ENCODE measurements around the gene UBE2L3. TPM values are rescaled to one million over a fixed set of nuclear protein-coding genes. Genes with fewer than 3 reads are reported as not detected.
"Not testable (repeated sequence)": the region's sequence is repeated elsewhere in the genome, so short reads cannot be mapped to it uniquely, and the experiment has no call there.

The UBE2L3 gene
- total RNA-seq, 4 donors from 2014 or later: 28.0 to 42.4 (median 40.5) TPM

DNA sequence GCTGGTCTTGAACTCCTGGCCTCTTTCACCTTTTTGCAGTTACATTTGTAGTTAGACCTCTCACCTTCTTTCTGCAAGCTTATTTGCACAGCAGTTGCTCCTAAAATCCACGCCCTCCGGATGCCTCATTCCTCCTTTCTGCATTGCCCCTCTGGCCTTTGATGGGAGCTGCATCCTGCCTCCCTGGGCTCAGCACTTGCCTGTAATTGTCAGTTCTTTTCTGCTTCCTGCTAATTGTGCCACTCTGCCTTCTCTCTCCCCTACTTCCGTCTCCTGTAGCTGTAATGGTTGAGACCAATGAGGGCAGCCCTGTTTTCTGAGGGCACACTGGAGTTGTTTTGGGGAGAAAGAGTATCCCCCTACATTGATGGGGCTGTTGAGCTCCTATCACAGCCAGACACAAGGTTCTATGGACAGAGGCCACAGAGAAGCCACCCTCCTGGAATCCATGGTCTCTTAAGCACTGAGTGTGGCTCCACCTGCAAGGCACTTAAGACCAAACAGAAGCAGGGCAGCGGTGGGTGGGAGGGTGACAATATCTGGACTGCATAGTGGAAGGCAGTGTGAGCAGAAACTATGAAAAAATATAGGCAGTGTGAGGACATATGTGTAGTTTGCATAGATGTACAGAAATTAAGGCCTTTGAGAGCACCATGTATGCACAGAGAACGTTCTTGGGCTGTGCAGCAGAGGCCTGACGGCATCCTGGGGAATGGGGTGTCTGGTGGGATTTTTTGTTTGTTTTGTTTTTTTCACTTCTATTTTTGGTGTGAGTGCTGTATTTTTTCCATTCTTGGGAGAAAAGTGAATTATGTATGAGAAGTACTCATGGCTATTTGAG, 31.8 kb downstream of the UBE2L3 start:
- TF ChIP-seq, protein P1, sequence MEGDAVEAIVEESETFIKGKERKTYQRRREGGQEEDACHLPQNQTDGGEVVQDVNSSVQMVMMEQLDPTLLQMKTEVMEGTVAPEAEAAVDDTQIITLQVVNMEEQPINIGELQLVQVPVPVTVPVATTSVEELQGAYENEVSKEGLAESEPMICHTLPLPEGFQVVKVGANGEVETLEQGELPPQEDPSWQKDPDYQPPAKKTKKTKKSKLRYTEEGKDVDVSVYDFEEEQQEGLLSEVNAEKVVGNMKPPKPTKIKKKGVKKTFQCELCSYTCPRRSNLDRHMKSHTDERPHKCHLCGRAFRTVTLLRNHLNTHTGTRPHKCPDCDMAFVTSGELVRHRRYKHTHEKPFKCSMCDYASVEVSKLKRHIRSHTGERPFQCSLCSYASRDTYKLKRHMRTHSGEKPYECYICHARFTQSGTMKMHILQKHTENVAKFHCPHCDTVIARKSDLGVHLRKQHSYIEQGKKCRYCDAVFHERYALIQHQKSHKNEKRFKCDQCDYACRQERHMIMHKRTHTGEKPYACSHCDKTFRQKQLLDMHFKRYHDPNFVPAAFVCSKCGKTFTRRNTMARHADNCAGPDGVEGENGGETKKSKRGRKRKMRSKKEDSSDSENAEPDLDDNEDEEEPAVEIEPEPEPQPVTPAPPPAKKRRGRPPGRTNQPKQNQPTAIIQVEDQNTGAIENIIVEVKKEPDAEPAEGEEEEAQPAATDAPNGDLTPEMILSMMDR (IDR thresholded peaks at IDR 0.05): no peak
- no peak for TF ChIP-seq POLR2A (IDR thresholded peaks at IDR 0.05)
- intact Hi-C loops (cut with DNase I; ENCODE audit: low total_unique reads): no loop called here
- no peak overlapping the region for H3K4me3 ChIP-seq (ENCODE audit: low read depth, poor library complexity, severe bottlenecking)
- DNase-seq (ENCODE audit: low spot score in 2 of 2): no peak
- WGBS, 2 donors: 90% methylated on average over 6 of the region's 6 CpGs

DNA sequence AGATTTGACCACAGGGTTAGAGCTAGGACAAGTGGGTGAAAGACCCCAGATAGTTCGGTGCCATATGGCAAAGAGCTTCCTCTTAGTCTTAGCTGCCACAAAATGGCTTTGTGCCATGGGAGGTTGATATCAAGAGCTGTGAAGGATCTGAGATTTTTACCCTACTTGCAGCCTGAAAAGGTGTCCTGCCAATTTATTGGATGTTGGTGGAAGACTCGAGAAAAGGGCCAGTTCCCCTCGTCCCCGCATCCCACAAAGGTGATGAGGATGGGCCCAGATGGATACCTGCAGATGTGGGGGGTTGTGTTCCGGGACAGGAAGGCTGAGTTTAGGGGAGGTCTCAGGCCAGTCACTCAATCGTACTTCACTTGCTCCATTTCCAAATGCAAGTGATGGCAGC, 35.1 kb downstream of the UBE2L3 start:
- no peak for DNase-seq (ENCODE audit: low spot score in 2 of 2)
- intact Hi-C loops (cut with DNase I; ENCODE audit: low total_unique reads): no loop called here
- no peak overlapping the region for H3K4me3 ChIP-seq (ENCODE audit: low read depth, poor library complexity, severe bottlenecking)
- WGBS, 2 donors: 90 to 92% methylated on average over 6 of the region's 6 CpGs
- TF ChIP-seq, protein P1 (IDR thresholded peaks at IDR 0.05): no peak
- TF ChIP-seq POLR2A (IDR thresholded peaks at IDR 0.05): no peak

DNA sequence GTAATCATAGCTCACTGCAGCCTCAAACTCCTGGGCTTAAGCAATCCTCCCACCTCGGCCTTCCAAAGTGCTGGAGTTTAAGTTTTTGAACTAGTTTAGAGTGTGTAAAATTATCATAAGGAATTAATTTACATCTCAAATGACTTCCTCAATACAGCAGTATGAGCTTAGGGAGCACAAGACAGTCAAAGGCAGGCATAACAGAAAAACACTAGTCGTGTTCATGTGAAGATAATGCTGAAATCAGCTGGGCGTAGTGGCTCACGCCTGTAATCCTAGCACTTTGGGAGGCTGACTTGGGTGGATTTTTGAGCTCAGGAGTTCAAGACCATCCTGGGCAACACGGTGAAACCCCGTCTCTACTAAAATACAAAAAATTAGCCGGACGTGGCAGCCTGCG, 36.5 kb downstream of the UBE2L3 start:
- intact Hi-C loops (cut with DNase I; ENCODE audit: low total_unique reads): no loop called here
- no peak overlapping the region for H3K4me3 ChIP-seq (ENCODE audit: low read depth, poor library complexity, severe bottlenecking)
- DNase-seq (ENCODE audit: low spot score in 2 of 2): no peak
- TF ChIP-seq POLR2A (IDR thresholded peaks at IDR 0.05): no peak
- 84% methylated on average over 9 of the region's 9 CpGs for WGBS, 2 donors

DNA sequence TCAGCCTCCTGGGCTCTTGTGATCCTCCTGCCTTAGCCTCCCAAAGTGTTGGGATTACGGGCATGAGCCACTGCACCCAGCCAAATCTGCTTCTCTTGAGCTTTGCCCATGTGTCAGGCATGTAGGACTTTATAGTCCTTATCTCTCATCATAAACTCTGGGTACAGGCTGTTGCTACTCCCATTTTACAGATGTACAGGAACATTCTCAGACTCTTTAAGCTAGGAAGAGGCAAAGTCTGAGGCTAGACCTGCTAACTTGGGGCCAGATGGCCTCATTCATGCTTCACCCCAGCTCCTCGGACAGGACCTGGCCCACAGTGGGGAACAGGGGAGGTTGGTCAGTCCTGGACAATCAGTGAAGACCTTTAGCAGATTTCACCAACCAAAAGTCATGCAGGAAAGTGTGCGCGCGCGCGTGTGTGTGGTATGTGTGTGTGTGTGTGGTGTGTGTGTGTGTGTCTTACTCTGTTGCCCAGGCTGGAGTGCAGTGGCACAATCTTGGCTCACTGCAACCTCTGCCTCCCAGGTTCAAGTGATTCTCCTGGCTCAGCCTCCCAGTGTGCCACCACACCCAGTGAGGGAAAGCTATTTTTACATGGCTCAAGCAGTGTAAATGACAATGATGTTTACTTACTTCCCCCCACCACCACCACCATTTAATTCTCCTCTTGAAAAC, 38.5 kb downstream of the UBE2L3 start:
- WGBS, 2 donors: 94% methylated on average over 7 of the region's 7 CpGs
- intact Hi-C loops (cut with DNase I; ENCODE audit: low total_unique reads): no loop called here
- no peak for TF ChIP-seq POLR2A (IDR thresholded peaks at IDR 0.05)
- TF ChIP-seq, protein P1 (IDR thresholded peaks at IDR 0.05): no peak
- H3K4me3 ChIP-seq (ENCODE audit: low read depth, poor library complexity, severe bottlenecking): no peak overlapping the region
- DNase-seq (ENCODE audit: low spot score in 2 of 2): no peak

DNA sequence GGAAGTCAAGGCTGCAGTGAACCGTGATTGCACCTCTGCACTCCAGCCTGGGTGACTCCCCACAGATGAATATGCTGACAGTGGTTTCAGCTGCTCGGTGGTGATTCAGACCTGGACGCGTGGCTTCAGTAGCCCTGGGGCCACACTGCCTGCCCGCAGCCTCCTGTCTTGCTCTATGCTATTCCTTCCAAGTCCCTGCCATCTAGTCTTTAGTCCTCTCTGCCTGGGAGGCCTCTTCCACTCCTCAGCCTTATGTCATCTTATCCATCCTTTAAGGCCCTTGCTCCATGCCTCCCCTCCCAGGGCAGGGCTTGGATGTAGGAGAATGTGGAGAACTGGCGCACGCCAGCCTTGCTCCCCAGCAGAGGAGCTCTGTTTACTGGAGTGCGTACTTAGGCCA, 39.3 kb downstream of the UBE2L3 start:
- DNase-seq (ENCODE audit: low spot score in 2 of 2): no peak
- 93 to 96% methylated on average over 8 of the region's 8 CpGs for WGBS, 2 donors
- no peak overlapping the region for H3K4me3 ChIP-seq (ENCODE audit: low read depth, poor library complexity, severe bottlenecking)
- TF ChIP-seq, protein P1 (IDR thresholded peaks at IDR 0.05): no peak
- TF ChIP-seq POLR2A (IDR thresholded peaks at IDR 0.05): no peak
- intact Hi-C loops (cut with DNase I; ENCODE audit: low total_unique reads): no loop called here

DNA sequence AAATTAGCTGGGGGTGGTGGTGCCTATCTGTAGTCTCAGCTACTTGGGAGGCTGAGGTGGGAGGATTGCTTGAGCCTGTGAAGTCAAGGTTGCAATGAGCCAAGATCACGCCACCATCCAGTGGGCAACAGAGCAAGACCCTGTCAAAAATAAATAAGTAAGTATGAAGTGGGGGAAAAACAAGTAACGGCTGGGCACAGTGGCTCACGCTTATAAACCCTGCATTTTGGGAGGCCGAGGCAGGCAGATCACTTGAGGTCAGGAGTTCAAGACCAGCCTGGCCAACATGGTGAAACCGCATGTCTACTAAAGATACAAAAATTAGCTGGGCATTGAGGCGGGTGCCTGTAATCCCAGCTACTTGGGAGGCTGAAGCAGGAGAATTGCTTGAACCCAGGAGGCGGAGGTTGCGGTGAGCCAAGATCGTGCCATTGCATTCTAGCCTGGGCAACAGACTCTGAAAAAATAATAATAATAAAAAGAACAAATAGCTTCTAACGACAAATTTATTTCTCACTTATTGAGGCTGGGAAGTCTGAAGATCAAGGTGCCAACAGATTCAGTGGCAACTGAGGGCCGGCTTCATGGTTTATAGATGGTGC, 42.1 kb downstream of the UBE2L3 start:
- 97% methylated on average over 11 of the region's 11 CpGs for WGBS, 2 donors
- DNase-seq (ENCODE audit: low spot score in 2 of 2); H3K4me3 ChIP-seq (ENCODE audit: low read depth, poor library complexity, severe bottlenecking); intact Hi-C loops (cut with DNase I; ENCODE audit: low total_unique reads): not testable (repeated sequence)
